HK-2 (cell line): ENCODE results near the gene FBH1.
"Not testable (repeated sequence)": the region's sequence is repeated elsewhere in the genome, so short reads cannot be mapped to it uniquely, and the experiment has no call there.

Source experiments
- DNase-seq: peaks from one replicate; pipeline ENCODE4 v3.0.0-alpha.2; 2018; ENCODE audit not compliant: unreplicated experiment

The FBH1 gene

GRCh38 chr10:5941579-5941978, 51.5 kb downstream of the FBH1 start:
- DNase-seq: no peak

- DNase-seq: no peak
Observed at GRCh38 chr10:5942001-5942400, 52.0 kb downstream of the FBH1 start.

DNA sequence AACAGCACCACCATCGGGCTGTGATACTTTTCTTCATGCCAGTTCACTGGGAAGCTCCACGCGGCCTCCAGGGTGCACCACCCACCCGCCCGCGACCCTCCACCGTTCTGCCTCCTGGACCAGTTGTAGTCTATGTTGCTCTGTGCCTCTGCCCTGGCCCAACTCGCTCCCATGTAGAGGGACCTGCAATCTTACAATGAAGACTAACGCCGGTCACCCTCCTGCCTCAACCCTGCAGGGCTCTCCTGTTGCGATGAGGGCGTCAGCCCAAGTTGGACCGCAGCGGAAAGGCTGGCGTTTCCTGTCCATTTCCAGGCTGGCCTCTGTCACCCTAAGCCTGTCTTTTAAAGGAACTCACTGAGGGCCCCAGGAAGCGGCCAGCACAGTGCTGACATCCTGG, 52.4 kb downstream of the FBH1 start:
- no peak for DNase-seq

DNA sequence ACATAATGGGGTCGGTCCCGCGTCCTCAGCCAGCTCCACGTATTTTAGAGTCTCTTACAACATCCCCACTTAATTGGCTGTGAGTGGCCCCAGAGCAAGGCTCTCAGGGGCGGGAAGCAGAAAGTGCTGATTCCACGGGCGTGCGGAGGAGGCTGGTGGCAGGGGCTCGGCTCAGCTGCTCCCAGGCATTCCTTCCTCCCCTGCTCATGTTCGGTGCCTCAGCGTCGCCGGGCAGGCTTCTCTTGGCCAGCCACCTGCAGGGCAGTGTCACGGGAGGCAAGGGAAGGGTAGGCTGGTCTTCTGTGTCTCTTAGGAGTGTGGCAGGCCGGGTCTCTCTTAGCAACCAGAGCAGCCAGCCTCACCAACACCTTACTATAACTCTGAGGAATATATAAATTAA, 53.5 kb downstream of the FBH1 start:
- no peak for DNase-seq

- DNase-seq: peak; percentile 51
Observed at GRCh38 chr10:5944389-5945189, 54.5 kb downstream of the FBH1 start.

DNA sequence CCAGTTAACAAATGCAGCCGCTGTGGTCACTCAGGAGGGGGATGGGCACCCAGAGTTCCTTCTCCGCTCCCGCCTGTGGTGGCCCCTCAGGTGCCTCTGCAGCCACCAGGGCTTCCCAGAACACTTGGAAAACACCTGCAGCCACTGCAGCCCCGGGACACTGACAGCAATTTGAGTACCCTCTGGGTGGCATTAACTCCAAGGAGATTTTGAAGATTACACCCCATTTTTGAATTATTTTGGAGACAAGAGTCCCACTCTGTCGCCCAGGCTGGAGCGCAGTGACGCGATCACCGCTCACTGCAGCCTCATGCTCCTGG, 55.1 kb downstream of the FBH1 start:
- DNase-seq: no peak

GRCh38 chr10:5945561-5946418, 55.7 kb downstream of the FBH1 start:
- DNase-seq: no peak

DNA sequence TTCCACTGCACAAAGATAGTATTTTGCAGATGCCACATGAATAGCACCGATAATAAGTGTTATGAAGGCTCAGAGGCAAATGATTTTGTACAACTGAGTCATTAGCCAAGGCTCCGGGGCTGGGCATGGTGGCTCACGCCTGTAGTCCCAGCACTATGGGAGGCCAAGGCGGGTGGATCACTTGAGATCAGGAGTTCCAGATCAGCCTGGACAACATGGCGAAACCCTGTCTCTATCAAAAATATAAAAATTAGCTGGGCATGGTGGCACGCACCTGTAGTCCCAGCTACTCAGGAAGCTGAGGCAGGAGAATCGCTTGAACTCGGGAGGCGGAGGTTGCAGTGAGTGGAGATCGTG, 56.4 kb downstream of the FBH1 start:
- DNase-seq: not testable (repeated sequence)

DNA sequence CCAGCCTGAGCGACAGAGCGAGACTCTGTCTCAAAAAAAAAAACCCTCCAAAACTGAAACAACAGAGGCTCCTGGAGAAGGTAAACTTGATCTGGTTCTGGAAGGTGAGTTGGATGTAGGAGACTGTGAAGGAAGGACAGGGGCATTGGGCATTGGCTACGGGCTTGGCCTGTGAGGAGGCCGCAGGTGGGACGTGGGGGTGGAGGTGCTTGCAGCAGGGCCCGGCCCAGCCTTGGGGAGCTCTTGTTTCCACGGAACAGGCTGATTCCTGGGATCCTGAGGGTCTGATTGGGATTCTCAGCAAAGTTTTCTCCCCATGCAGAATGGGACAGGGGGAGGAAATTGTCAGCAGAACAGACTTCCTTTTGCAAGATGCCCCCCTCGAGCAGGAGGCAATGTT, 56.7 kb downstream of the FBH1 start:
- DNase-seq: no peak

DNA sequence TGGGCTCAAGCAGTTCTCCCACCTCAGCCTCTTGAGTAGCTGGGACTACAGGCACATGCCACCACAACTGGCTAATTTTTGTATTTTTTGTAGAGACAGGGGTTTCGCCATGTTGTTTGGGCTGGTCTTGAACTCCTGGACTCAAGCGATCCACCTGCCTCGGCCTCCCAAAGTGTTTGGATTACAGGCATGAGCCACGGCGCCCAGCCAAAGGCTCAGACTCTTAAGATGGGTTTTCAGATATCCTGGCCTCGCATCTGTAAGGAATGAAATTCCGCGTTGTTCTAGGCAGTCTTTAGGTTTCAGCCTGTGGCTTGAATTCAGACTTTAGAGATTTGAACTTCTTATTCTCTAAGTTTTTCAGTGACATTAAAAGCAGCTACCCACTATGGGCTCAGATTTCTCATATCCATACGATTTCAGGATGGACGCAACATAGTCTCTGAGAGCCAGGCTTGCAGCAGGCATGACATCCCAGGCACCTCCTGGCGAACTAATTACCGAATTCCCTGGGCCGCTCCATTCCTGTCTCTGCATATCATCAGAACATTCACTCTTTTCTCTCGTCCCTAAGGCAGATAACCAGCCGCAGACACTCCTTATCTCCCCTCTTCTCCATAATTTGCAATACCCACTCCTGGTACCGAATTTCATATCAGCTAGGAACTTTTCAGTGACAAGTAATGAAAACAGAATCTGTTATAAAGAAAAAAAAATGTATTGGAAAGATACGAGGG, 57.6 kb downstream of the FBH1 start:
- DNase-seq: no peak

GRCh38 chr10:5948208-5948585, 58.2 kb downstream of the FBH1 start:
- no peak for DNase-seq

- DNase-seq: no peak
Observed at GRCh38 chr10:5949009-5949759, 59.1 kb downstream of the FBH1 start.

- DNase-seq: no peak
Observed at GRCh38 chr10:5951167-5951711, 61.2 kb downstream of the FBH1 start.

- DNase-seq: no peak
Observed at GRCh38 chr10:5951721-5952407, 61.8 kb downstream of the FBH1 start.

GRCh38 chr10:5952731-5953385, 62.8 kb downstream of the FBH1 start:
- DNase-seq: no peak

GRCh38 chr10:5953676-5954075, 63.6 kb downstream of the FBH1 start:
- DNase-seq: no peak

DNA sequence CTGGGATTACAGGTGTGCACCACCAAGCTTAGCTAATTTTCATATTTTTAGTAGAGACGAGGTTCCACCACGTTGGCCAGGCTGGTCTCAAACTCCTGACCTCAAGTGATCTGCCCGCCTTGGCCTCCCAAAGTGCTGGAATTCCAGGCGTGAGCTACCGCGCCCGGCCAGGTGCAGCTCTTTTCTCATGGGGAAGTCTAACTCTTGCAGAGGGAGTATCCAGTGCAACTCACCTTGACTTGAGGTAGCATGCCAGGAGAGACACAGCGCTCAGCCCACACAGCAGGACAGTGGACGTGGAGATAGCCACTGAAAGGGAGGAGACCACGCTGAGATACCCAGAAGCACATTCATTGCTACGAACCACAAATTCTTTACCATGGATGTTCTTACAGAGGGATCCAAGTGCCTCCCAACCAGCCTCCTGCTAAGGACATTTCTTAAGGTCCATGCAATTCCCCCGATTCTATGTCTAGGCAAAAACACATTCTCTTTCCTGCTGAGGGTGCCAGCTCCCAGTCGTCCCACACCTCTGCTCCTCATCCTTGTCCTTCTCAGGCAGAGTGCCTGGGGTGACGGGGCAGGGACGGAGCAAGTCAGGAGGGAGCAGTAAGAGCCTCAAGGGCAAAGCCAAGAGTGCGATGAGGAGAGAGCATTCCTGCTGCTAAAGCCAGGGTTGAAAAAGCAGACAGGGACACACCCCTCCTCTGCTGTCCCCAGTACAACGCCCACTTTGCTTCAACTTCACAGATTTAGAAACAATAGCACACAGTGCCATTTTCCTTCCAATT, 66.3 kb downstream of the FBH1 start:
- DNase-seq: no peak

DNA sequence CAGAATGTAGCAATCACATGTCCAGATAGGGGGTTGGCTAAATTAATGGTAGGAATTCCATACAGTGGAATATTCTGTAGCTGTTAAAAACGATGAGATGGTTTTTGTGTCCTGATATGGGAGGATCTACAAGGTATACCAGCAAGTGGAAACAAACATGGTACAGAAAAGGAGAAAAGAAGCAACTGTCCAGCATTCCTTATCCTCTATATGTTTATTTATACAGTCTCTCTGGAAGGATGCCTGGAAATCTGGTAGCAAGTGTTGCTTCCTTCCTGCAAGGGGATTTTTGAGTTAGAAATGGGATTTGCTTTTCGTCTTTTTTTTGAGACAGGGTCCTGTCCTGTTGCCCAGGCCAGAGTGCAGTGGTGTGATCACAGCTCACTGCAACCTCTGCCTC, 68.0 kb downstream of the FBH1 start:
- no peak for DNase-seq

GRCh38 chr10:5958675-5959074, 68.6 kb downstream of the FBH1 start:
- no peak for DNase-seq

DNA sequence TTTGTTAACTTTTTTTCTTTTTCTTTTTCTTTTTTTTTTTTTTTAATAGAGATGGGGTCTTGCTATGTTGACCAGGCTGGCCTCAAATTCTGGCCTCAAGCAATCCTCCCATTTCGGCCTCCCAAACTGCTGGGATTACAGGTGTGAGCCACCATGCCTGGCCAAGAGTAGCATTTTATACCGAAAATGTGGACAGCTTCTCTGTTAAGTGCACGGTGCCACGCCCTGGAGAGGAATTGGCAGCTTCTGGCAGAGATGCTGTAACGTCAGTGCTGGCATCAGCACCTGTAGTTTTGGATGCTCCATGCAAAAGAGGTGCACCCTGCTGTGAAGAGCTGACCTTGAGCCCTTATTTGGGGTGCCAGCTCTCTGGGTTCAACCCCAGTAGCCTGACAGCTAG, 69.1 kb downstream of the FBH1 start:
- DNase-seq: no peak
